CD14-positive monocyte (primary cell): Measurements from ENCODE around the gene SLC35A4. TPM values are rescaled to one million over a fixed set of nuclear protein-coding genes. Genes with fewer than 3 reads are reported as not detected.
A peak's percentile ranks its signal among the peaks of the same experiment; 100 is the strongest.

Source experiments
- DNase-seq, 3 donors: peaks; one replicate each; pipeline ENCODE4 v3.0.0-alpha.2; 2011 to 2022
- H2AFZ ChIP-seq: 2 replicates; pipeline ENCODE4 v1.6.0; 2012; ENCODE audit warnings: mild to moderate bottlenecking, low read depth, low read length, inconsistent platforms; ENCODE audit not compliant: insufficient read depth, poor library complexity, severe bottlenecking
- H3K27ac ChIP-seq, 2 donors: 1 replicate in 1 of 2; 2 replicates in 1 of 2; pipeline ENCODE4 v1.5.1; 2012 to 2013; ENCODE audit warnings: low read length in 2 of 2, control low read depth in 1 of 2, inconsistent platforms in 1 of 2, low read depth in 1 of 2, mild to moderate bottlenecking in 1 of 2
- H3K27me3 ChIP-seq, 2 donors: one replicate each; pipeline versions ENCODE4 v1.6.0 to v1.6.1; 2011 to 2013; ENCODE audit warnings: low read length in 2 of 2; ENCODE audit not compliant: control insufficient read depth in 2 of 2, insufficient read depth in 2 of 2
- H3K36me3 ChIP-seq, 2 donors: replicated peaks in 1 of 2; 1 replicate in 1 of 2; 2 replicates in 1 of 2; pipeline versions ENCODE4 v1.5.1 to v1.6.1; 2012 to 2013; ENCODE audit warnings: low read length in 2 of 2, control low read depth in 1 of 2, inconsistent platforms in 1 of 2, mild to moderate bottlenecking in 1 of 2; ENCODE audit not compliant: insufficient read depth in 2 of 2, control insufficient read depth in 1 of 2
- H3K4me1 ChIP-seq, 2 donors: 1 replicate in 1 of 2; 2 replicates in 1 of 2; pipeline versions ENCODE4 v1.5.1 to v1.6.1; 2012 to 2013; ENCODE audit warnings: low read length in 2 of 2, control low read depth in 1 of 2, inconsistent platforms in 1 of 2, mild to moderate bottlenecking in 1 of 2, moderate library complexity in 1 of 2; ENCODE audit not compliant: insufficient read depth in 2 of 2, control insufficient read depth in 1 of 2
- H3K4me2 ChIP-seq: replicated peaks from 2 replicates; pipeline ENCODE3; 2012; ENCODE audit warnings: low read length, moderate library complexity, mild to moderate bottlenecking; ENCODE audit not compliant: poor library complexity, severe bottlenecking; ENCODE audit errors: extremely low read depth
- H3K4me3 ChIP-seq, 3 experiments: fragments of 200-600 bp in 1 of 3; sonication (generic) in 1 of 3; replicated peaks in 1 of 3; 1 replicate in 2 of 3; 2 replicates in 1 of 3; pipeline ENCODE4 v1.5.1; 2011 to 2013; ENCODE audit warnings: low read length in 3 of 3, mild to moderate bottlenecking in 3 of 3, control low read depth in 2 of 3, low read depth in 2 of 3, inconsistent platforms in 1 of 3, moderate library complexity in 1 of 3
- H3K79me2 ChIP-seq: 2 replicates; pipeline ENCODE4 v1.6.0; 2012; ENCODE audit warnings: mild to moderate bottlenecking, control low read depth, inconsistent platforms, low read length, moderate library complexity; ENCODE audit not compliant: insufficient read depth
- H3K9ac ChIP-seq: 2 replicates; pipeline ENCODE4 v1.6.0; 2017; ENCODE audit warnings: low read length, mild to moderate bottlenecking; ENCODE audit not compliant: insufficient read depth, poor library complexity, severe bottlenecking
- H3K9me3 ChIP-seq, 2 donors: replicated peaks in 1 of 2; 1 replicate in 1 of 2; 2 replicates in 1 of 2; pipeline versions ENCODE4 v1.5.1 to v1.6.1; 2012 to 2013; ENCODE audit warnings: low read length in 2 of 2, control low read depth in 1 of 2; ENCODE audit not compliant: control insufficient read depth in 1 of 2, insufficient read depth in 1 of 2
- H4K20me1 ChIP-seq: 2 replicates; pipeline ENCODE4 v1.6.0; 2012; ENCODE audit warnings: mild to moderate bottlenecking, low read length, control low read depth, moderate library complexity; ENCODE audit not compliant: insufficient read depth
- H3K27ac Mint-ChIP-seq, 7 donors: one replicate each; pipeline ENCODE4 v1.8.0; 2020; ENCODE audit warnings: mild to moderate bottlenecking in 7 of 7, mixed read lengths in 7 of 7, moderate library complexity in 6 of 7, inconsistent platforms in 2 of 7
- H3K27me3 Mint-ChIP-seq, 3 donors: one replicate each; pipeline ENCODE4 v1.8.0; 2021 to 2022; ENCODE audit warnings: low read depth in 3 of 3, mild to moderate bottlenecking in 3 of 3, mixed read lengths in 3 of 3, moderate library complexity in 3 of 3, inconsistent platforms in 1 of 3
- H3K36me3 Mint-ChIP-seq, 2 donors: one replicate each; pipeline ENCODE4 v1.8.0; 2020; ENCODE audit warnings: mixed read lengths in 2 of 2, inconsistent platforms in 1 of 2, mild to moderate bottlenecking in 1 of 2
- H3K4me1 Mint-ChIP-seq: one replicate; pipeline ENCODE4 v1.8.0; 2020; ENCODE audit warnings: mild to moderate bottlenecking, mixed read lengths
- H3K4me3 Mint-ChIP-seq, 2 donors: one replicate each; pipeline ENCODE4 v1.8.0; 2020; ENCODE audit warnings: mild to moderate bottlenecking in 2 of 2, mixed read lengths in 2 of 2, moderate library complexity in 1 of 2
- H3K9me3 Mint-ChIP-seq, 7 donors: one replicate each; pipeline ENCODE4 v1.8.0; 2020 to 2022; ENCODE audit warnings: mixed read lengths in 7 of 7, mild to moderate bottlenecking in 6 of 7, moderate library complexity in 6 of 7, inconsistent platforms in 2 of 7
- CTCF ChIP-seq: fragments of 200-600 bp; IDR thresholded peaks from one replicate; pipeline ENCODE4 v1.8.0; 2022; ENCODE audit warnings: antibody characterized with exemption, mild to moderate bottlenecking
- WGBS: methylation state at CpG from one replicate; pipeline ENCODE4 v1.1.5; 2013; ENCODE audit warnings: missing lambda C conversion rate; ENCODE audit not compliant: insufficient coverage; 5-methylcytosine and 5-hydroxymethylcytosine counted together
- intact Hi-C, 2 donors: fragments of 100-400 bp; cut with micrococcal nuclease; formaldehyde crosslinking; loops; one replicate each; pipeline versions ENCODE4 v1.15.0 to v1.15.1; 2023
- polyA plus RNA-seq, 3 donors: library from polyadenylated mRNA; depleted of rRNA in 1 of 3; unstranded in 2 of 3; stranded (reverse) in 1 of 3; fragments of 300-500 nt in 2 of 3; fragments of >200 nt in 1 of 3; fragmentation: Illumina TruSeq in 2 of 3; gene quantifications; 1 replicate in 2 of 3; 2 replicates in 1 of 3; pipeline ENCODE4 v1.2.3, GENCODE V29; 2012 to 2021

Gene SLC35A4
- polyA plus RNA-seq, 3 donors = 44.0 to 67.1 (median 58.8) TPM

GRCh38 chr5:140558542-140558941 is 6.1 kb upstream of the SLC35A4 start:
- Histone ChIP-seq H3K36me3 (peaks cover 15 to 25% of the 10 kb centered on the region in 2 donors), H3K27ac (peak overlapping the region in 1 of 2 donors; percentile 94), H3K4me2 (no peak overlapping the region), H3K4me3 (no peak overlapping the region), H4K20me1 (peaks cover 46% of the 10 kb centered on the region), H3K79me2 (peaks cover 42% of the 10 kb centered on the region), H3K4me1 (peaks cover 43 to 63% of the 10 kb centered on the region in 2 donors), H2AFZ (no peak overlapping the region), H3K9ac (no peak overlapping the region), H3K9me3 (no peaks in the 10 kb centered on the region), H3K27me3 (no peaks in the 10 kb centered on the region)
- H3K4me1 Mint-ChIP-seq = peaks cover 61% of the 10 kb centered on the region
- intact Hi-C loops = loop anchor here in 1 of 2 donors (5.0 kb wide), 1 partner anchor 44 kb away; no protein-coding TSS in a partner anchor
- H3K27me3 Mint-ChIP-seq = peaks cover 0 to 5% (median 0%) of the 10 kb centered on the region in 3 donors
- DNase-seq = peak in 1 of 3 donors; percentile 3
- H3K27ac Mint-ChIP-seq = peak overlapping the region in 6 of 7 donors; percentile 89 to 99 (median 98)
- 83% methylated on average over 1 of the region's 9 CpGs for WGBS
- no peak for TF ChIP-seq CTCF
- no peak overlapping the region for H3K4me3 Mint-ChIP-seq
- H3K9me3 Mint-ChIP-seq = peaks cover 0 to 2% (median 0%) of the 10 kb centered on the region in 7 donors
- peaks cover 49 to 57% of the 10 kb centered on the region in 2 donors for H3K36me3 Mint-ChIP-seq

GRCh38 chr5:140560227-140560626 is 4.4 kb upstream of the SLC35A4 start:
- no peak overlapping the region for H2AFZ ChIP-seq
- peaks cover 33% of the 10 kb centered on the region for H3K79me2 ChIP-seq
- intact Hi-C loops = loop anchor here (5.0 to 10.0 kb wide), 2 partner anchors 87 to 155 kb away; partner anchors contain the start of genes IK (in 1 of the 2) and NDUFA2 (in 1 of the 2)
- Mint-ChIP-seq H3K27ac (no peak overlapping the region), H3K4me3 (no peak overlapping the region), H3K4me1 (peaks cover 53% of the 10 kb centered on the region), H3K27me3 (peaks cover 0 to 3% (median 0%) of the 10 kb centered on the region in 3 donors), H3K36me3 (peaks cover 41 to 49% of the 10 kb centered on the region in 2 donors), H3K9me3 (peaks cover 0 to 1% (median 0%) of the 10 kb centered on the region in 7 donors)
- TF ChIP-seq CTCF = no peak
- H3K4me3 ChIP-seq = no peak overlapping the region
- H3K36me3 ChIP-seq = peaks cover 15 to 25% of the 10 kb centered on the region in 2 donors
- H3K4me1 ChIP-seq = peaks cover 35 to 57% of the 10 kb centered on the region in 2 donors
- DNase-seq = peak in 1 of 3 donors; percentile 5
- H4K20me1 ChIP-seq = peaks cover 31% of the 10 kb centered on the region
- H3K27ac ChIP-seq = no peak overlapping the region
- H3K27me3 ChIP-seq = no peaks in the 10 kb centered on the region
- no peaks in the 10 kb centered on the region for H3K9me3 ChIP-seq
- WGBS = 99% methylated on average over 8 of the region's 10 CpGs
- no peak overlapping the region for H3K9ac ChIP-seq
- H3K4me2 ChIP-seq = no peak overlapping the region
